NCI-H2227 (cell line): ENCODE measurements around the gene GRM7.

ENCODE experiments used
- DNase-seq: peaks from one replicate; lab custom pipeline; 2025; ENCODE audit not compliant: unreplicated experiment; lab: John Stamatoyannopoulos, UW

The GRM7 gene

DNA sequence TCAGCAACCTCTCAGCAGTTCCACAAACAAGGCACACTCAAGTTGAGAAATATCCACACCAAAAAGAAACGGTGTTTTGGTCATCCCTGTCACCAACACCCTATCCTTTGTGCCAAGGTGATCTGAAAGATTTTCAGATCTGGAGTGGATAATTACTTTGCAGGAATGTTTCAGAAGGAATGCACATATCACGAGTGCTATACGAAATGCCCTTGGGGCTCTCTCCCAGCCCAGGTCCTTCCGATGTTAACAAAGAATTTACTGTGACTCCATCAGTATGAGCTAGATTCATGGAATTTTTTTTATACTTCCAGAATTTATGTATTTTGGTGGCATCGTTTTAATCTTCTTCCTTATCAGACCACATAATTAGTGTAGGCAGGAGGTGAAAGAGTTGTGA lies 105.0 kb downstream of the GRM7 start:
- no peak for DNase-seq

DNA sequence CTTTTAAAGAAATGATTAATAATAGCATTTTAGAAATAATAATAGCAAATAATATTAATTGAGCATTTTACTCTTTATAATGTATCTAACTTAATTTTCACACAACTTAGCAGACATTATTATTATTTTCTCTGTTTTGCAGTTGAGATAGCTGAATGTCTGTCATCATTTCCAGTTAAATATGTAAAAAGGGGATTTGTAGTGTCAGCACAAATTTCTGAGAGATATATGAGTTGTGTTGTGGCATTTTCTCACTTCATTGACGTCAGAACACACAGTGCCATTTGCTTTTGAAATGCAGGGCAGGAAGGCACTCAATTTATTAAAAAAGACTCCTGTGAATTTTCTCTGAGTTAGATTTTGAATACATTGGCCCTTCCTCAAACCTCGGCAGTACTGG lies 111.0 kb downstream of the GRM7 start:
- DNase-seq, result no peak

- DNase-seq, result no peak
Measured at GRCh38 chr3:6985848-6986247, 124.9 kb downstream of the GRM7 start.

DNA sequence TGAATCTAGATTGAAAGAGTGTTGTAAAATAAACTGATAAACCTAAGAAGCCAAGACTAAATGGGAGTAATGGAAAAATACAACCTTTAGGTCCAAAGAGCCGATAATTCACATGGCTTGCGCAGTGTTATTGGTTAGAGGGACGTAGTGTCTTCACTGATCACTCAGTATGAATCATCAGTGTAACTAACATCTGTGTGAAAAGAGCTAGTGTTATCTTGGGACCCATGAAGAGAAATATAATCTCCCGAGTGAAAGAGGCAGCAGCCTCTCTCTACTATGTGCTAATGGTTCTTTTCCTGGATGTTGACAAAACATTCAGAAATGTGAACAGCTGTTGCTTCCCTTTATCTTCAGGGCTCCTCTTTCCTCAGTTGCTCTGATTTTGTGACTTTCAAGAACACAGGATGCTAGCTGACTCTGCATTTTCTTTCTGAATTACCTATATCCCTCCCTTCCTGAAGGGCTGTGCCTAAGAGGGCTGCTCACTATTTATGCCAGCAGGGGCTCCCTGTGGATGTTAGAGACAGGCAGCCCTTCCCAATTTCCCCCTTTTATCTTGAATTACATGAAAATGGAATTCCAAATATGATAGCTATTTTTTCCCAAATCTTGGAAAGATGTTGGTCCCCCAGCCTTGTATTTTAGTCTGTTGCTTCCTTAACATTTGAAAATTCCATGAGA lies 128.8 kb downstream of the GRM7 start:
- no peak for DNase-seq

- DNase-seq, result no peak
Measured at GRCh38 chr3:6994081-6994668, 133.3 kb downstream of the GRM7 start.

- no peak for DNase-seq
Measured at GRCh38 chr3:7000501-7000900, 139.6 kb downstream of the GRM7 start.

- no peak for DNase-seq
Measured at GRCh38 chr3:7001370-7001769, 140.5 kb downstream of the GRM7 start.

GRCh38 chr3:7015683-7016440 lies 154.9 kb downstream of the GRM7 start:
- DNase-seq, result no peak

GRCh38 chr3:7025581-7026300 lies 164.8 kb downstream of the GRM7 start:
- no peak for DNase-seq

DNA sequence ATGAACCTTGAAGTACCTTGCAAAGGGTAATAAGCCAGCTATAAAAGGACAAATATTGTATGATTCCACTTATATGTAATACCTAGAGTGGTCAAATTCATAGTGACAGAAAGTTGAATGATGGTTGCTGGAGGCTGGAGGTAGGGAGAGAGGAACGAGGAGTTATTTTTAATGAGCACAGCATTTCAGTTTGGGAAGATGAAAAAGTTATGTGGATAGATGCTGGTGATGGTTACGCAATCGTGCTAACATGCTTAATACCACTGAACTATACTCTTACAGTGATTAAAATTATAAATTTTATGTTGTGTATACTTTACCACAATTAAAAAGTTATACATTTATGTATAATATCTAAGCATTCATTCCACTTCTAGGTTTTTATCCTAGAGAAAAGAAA lies 168.6 kb downstream of the GRM7 start:
- DNase-seq, result no peak

- DNase-seq, result no peak
Measured at GRCh38 chr3:7038394-7038793, 177.5 kb downstream of the GRM7 start.

- DNase-seq, result no peak
Measured at GRCh38 chr3:7062714-7063113, 201.8 kb downstream of the GRM7 start.

GRCh38 chr3:7070461-7070860 lies 209.5 kb downstream of the GRM7 start:
- DNase-seq, result no peak

DNA sequence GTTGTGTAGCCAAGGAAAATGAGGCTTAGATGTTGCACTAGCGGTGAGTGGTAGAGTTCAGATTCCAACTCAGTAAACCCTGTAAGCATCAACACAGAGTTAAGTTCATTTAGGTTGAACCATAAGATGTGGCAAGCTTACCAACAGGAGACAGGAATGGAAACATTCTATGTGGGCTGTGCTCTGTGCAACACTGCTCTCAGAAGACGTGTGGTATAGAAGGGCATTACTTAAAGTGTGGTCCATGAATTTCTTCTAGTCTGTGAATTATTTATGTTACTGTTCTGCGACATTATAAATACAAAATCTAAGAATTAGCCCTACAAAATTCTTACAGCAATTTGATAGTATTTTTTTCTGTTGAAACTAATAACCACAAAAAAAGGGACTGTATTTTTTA lies 213.3 kb downstream of the GRM7 start:
- no peak for DNase-seq

DNA sequence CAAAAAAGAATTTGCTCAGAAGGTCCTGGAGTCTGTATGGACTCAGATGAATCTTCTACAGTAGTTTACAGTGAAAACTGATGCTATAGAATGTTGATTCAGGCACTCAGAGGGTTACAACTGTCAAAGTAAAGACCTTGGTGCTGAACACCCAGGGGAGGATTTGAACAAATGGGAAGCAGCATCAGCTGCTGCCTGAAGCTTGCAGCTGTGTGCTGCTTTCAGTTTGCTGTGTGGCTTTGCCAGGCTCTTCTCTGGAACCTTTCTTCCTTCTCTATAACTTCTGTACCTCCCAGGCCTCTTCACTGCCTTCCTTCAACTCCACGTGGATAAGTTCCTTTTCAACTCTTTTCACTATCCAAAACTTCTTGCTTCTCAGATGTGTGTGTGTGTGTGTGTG lies 214.2 kb downstream of the GRM7 start:
- no peak for DNase-seq

- no peak for DNase-seq
Measured at GRCh38 chr3:7075901-7076300, 215.0 kb downstream of the GRM7 start.

- no peak for DNase-seq
Measured at GRCh38 chr3:7082244-7082643, 221.3 kb downstream of the GRM7 start.

DNA sequence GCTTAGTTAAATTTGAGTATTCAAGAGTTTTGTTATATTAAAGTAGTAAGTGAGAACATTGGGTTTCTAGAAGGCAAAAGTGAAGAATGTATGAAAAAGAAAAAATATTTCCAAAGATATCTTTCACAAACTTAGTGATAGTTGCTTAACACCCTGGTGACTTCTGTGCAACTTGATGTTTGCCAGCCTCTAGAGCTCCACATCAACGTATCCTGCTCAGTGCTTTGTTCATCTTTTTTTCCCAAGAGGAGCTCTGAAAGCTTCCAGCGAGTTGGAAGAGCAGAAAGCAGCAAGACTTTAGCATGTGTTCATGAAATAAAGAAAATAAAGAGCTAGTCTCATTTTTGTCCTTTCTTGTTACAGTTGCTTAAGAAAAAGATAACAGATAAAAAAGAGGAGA lies 225.5 kb downstream of the GRM7 start:
- DNase-seq, result no peak

- DNase-seq, result no peak
Measured at GRCh38 chr3:7095116-7095515, 234.2 kb downstream of the GRM7 start.

DNA sequence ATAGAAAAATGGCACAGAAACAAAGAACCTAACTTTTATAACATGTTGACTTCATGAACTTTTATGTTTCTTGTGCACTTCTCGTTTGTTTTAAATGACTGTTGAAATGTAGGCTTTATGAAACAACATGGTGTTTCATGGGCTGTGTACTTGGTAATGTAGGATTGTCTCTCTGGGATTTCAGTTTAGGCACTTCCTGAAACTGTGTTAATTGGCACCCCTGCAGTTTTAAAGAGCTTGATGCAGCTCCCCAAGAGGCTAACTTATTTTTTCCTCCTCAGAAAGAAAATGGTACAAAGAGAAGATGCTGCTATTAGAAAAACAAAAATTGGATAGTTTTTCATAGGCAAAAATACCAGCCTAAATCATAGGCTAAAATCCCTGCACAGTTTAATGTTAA lies 239.2 kb downstream of the GRM7 start:
- DNase-seq, result no peak

DNA sequence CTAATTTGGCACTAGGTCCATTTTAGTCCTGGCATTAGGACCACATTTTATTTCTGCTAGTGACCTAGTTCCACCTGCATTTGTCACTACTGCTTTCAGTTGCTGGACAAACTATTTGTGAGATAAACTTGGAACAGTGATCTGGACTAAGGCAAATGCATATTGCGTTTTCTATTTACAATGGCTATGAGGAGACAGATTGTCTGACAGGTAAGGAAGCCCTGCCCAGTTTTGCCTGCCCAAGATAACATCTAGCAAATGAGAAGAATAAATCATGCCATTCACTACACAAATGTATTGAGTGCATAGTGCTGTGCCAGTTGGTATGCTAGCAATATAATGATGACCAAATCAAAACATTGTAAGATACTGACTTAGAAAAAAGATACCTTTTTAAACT lies 245.7 kb downstream of the GRM7 start:
- no peak for DNase-seq
